ENCODE results near the gene TMEM151B. TPM values are rescaled to one million over a fixed set of nuclear protein-coding genes. Genes with fewer than 3 reads are reported as not detected.
A peak's percentile ranks its signal among the peaks of the same experiment; 100 is the strongest.

The TMEM151B gene
- total and polyA plus RNA-seq, 2 of the 13 experiments (the other 11 are each of a cell fraction or from before 2014, with no cell fraction given): not detected

GRCh38 chr6:44257753-44258324 lies 12.4 kb upstream of the TMEM151B start (continued):
- TF ChIP-seq ZFP90 (CRISPR knock-in tag; IDR thresholded peaks at IDR 0.05; ENCODE audit: borderline replicate concordance) (no peak), ZBTB7A (CRISPR knock-in tag; IDR thresholded peaks at IDR 0.05) (no peak), ZKSCAN8 (CRISPR knock-in tag; IDR thresholded peaks at IDR 0.05; ENCODE audit: borderline replicate concordance) (no peak), ZNF782 (CRISPR knock-in tag; IDR thresholded peaks at IDR 0.05; ENCODE audit: borderline replicate concordance) (0 out of 2 replicates have a peak, but pooled peaks have one; percentile 4), PAWR (CRISPR knock-in tag; IDR thresholded peaks at IDR 0.05; ENCODE audit: borderline replicate concordance) (0 out of 2 replicates have a peak, but pooled peaks have one; percentile 20), ZNF572 (CRISPR knock-in tag; IDR thresholded peaks at IDR 0.05) (no peak), TP53 (CRISPR knock-in tag; conservative IDR thresholded peaks at IDR 0.05) (no peak), PAXIP1 (CRISPR knock-in tag; conservative IDR thresholded peaks at IDR 0.05) (no peak), ZNF234 (CRISPR knock-in tag; conservative IDR thresholded peaks at IDR 0.05) (no peak), BHLHE40 (IDR thresholded peaks at IDR 0.05; ENCODE audit: low read length) (no peak), ZNF354B (CRISPR knock-in tag; IDR thresholded peaks at IDR 0.05) (no peak), TOE1 (CRISPR knock-in tag; IDR thresholded peaks at IDR 0.05) (no peak), ZBTB2 (CRISPR knock-in tag; IDR thresholded peaks at IDR 0.05; ENCODE audit: low read depth) (no peak), ZBED4 (CRISPR knock-in tag; IDR thresholded peaks at IDR 0.05; ENCODE audit: borderline replicate concordance) (no peak), POLR2A (IDR thresholded peaks at IDR 0.05; ENCODE audit: insufficient read depth in 1 of 2, low read depth in 2 of 2, low read length in 2 of 2) (no peak; a peak in 1 of 4 replicates), ZNF24 (IDR thresholded peaks at IDR 0.05) (no peak), ZFX (CRISPR knock-in tag; IDR thresholded peaks at IDR 0.05; ENCODE audit: low read depth) (no peak), ZNF652 (CRISPR knock-in tag; IDR thresholded peaks at IDR 0.05; ENCODE audit: borderline replicate concordance, low read depth) (no peak), ZNF430 (CRISPR knock-in tag; IDR thresholded peaks at IDR 0.05) (no peak), CSRNP1 (CRISPR knock-in tag; IDR thresholded peaks at IDR 0.05) (0 out of 2 replicates have a peak, but pooled peaks have one; percentile 4), ZNF776 (CRISPR knock-in tag; IDR thresholded peaks at IDR 0.05) (no peak)

Data from HepG2 (cell line).